GM19455 (cell line): Measurements from ENCODE around the gene SCOC.

Experiments used
- ATAC-seq: cut with Tn5 transposase; IDR thresholded peaks from one replicate; pipeline ENCODE4 v1.9.1; 2021; ENCODE audit not compliant: unreplicated experiment

The SCOC gene

DNA sequence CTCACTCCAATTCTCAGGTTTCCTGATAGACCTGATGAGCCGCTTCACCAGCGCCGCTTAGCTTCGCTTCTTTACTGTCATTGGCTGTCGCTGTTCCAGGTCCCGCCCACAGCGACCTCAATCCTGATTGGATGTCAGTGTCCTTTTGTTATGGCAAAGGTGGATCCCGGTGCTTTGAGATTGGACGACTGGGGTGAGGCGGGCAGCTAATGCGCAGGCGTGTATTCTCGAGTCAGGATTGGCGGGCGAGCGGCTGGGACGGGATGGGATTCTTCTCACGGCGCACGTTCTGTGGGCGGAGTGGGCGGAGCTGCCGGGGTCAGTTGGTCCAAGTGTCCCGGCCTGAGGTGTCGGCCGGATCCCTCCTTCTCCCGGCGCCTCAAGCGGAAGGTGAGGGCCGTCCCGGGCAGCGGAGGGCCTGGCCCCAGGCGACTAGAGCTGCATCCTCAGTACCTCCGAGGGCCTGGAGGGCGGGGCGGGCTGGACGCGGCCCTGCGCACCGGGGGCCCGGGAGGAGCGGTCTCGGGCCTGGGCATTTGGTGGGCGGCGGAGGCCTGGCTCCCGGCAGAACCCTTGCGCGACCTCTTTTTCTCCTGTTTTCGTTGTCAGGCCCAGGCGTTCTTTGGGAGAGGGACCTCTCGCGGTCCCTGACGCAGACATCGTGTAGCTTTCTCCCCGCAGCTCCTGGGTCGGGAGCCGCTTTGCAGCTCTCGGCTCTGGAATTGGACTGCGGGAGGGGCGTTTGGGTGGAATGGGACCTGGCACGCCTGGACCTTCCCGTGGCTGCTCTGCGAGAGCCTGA is at the start of gene SCOC:
Gene SCOC (plus strand): TSS at position 319 of the 802 bp plus-strand sequence. CDS start 5,525 bp downstream, outside the sequence.
- peak; percentile 98 for ATAC-seq

DNA sequence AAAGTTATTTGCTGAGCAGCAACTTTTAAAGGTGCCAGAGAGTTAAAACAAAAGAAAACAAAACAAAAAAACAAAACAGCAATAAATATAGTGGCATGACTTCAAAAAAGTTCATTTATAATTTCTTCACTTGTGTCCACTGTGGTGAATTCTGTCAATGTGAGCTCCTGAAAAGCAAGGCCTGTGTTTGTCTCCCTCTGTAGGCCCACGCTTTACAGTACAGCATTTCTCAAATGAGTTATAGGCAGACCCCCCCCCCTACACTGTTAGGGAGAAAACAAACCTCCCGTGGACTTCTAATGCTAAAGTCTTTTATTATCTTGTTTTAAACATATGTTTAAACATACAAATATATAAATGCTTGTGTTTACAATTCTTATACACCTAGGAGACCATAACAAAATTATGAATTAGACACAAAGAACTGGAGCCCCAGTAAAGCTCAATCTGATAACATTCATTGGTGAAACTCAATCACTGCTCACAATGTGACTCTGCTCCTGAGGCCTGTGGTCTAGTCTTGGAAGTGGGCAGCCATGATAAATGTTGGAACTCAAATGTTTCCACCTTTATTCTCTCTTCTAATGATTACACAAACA is 47.0 kb upstream of the SCOC start:
- no peak for ATAC-seq

DNA sequence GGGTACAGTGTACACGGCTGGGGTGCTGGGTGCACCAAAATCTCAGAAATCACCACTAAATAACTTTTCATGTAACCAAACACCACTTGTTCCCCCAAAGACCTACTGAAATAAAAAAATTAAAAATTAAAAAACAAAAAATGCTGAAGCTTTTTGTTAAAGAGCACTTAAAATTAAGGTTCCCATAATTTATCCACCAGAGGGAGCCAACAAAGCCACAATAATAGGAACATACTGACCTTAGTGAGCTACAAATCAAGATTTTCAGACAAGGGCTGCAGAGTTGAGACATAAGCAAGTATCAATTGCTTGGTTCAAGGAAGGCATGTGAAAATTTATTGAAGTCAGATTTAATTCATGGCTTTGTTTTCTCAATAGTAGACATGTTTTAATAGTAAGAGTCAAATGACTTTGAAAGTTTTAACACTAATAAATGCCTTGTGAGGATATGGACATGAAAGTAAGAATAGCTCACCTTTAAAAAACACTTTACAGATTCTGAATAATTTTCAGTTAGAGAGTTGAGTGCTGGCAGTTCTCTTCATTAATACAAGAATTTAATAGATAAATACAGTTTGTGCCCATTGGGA is 43.0 kb upstream of the SCOC start:
- no peak for ATAC-seq

DNA sequence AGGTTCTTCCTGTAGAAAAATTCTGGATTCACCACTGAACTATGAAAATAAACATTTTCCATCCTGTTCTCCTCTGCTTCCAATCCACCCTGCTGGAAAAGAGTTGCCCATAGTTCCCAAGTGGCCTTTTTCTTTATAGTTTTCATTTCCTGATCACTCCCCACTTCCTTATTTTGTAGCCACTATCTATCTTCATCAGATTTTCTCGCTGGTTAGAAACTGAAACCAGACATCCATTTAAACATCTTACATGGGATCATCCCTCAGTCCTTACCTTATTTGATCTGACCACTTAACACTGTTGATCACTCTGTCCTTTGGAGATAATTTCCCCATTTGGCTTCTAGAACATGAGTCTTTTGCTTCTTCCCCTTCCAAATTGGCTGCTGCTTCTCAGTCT is 42.2 kb upstream of the SCOC start:
- ATAC-seq: no peak

DNA sequence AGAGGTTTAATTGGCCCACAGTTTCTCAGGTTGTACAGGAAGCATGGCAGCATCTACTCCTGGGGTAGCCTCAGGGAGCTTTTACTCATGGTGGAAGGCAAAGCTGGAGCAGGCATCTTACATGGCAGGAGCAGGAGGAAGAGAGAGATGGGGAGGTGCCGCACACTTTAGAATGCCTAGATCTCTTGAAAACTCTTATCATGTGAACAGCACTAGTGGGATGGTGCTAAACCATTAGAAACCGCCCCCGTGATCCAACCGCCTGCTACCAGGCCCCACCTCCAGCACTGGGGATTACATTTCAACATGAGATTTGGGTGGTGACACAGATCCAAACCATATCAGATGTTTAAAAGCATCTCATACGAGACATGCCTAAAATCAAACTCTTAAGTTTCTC is 41.6 kb upstream of the SCOC start:
- ATAC-seq: no peak

DNA sequence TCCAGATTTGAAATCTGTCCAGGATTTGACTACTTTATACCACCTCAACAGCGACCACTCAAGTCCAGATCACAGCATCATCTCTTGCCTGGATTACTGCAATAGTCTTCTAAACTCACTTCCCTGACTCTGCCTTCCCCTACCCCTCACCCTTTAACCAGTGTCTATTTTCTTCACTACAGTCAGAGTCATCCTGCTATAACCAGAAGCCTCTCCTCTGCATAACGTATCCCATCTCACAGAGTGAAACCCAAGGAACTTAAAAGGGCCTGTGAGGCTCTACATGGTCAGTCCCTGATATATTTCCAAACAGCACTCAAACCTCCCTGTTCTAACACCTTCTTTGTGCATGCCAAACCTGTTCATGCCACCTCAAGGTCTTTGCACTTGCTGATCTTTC is 40.7 kb upstream of the SCOC start:
- ATAC-seq: no peak

DNA sequence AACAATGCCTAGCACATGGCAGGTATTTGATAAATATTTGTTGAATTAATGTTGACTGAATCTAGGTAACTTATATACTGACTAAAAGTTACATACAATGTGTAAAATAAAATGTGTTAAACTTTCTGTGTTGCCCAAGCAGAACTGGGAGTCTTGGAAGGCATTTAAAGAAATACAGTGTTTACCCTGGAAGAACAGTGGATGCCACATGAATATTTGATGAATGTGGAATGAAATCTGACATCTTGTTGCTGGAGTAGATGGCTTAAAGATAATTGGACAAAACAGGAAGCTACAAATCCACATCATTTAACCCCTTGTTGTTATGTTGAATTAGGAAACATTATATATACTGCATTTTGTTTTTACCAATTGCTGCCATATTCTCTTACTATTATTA is 39.9 kb upstream of the SCOC start:
- ATAC-seq: no peak

DNA sequence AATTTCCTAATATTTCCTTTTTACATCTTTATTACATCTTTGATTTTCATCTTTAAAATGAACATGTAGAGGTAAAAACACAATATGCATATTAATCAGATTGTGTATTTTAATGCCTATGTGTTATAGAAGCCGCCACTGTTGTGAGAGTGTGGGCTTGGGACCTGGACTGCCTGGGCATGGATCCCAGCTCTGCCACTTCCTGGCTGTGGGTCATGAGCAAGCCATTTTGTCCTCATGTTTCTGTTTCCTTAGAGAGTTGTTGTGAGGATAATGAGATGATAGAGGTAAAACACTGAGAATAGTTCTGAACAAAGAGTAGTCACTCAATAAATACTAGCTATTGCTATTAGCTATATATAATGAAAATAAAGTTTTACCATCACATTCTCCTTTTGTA is 38.4 kb upstream of the SCOC start:
- no peak for ATAC-seq

DNA sequence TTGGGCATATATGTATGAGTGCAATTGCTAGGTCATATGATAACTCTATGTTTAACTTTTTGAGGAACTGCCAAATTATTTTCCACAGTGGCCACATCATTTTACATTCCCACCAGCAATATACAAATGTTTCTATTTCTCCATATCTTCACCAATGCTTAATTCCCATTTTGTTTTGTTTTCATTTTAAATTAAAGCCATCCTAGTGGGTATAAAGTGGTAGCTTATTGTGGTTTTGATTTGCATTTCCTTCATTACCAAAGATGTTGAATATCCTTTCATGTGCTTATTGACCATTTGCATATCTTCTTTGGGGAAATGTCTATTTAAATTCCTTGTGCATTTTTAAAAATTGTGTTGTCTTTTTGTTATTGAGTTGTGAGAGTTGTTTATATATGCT is 36.7 kb upstream of the SCOC start:
- no peak for ATAC-seq

DNA sequence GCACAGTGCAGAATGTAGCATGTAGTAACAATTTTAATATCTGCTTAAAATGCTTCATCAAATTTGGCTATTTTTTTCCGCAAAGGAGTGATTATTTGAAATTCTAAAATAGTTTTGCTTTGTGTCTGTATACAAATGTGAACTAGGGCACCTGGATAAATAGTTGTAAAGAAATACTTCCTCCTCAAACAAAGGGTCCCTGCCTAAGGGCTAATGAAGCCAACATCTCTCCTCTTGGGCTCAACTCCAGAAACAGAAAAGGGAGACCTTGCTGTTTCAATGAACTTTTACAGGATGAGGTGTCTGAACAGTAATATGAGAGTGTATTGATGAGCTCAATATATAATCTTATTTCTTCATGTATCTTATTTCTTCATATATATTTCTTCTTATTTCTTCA is 30.8 kb upstream of the SCOC start:
- no peak for ATAC-seq

DNA sequence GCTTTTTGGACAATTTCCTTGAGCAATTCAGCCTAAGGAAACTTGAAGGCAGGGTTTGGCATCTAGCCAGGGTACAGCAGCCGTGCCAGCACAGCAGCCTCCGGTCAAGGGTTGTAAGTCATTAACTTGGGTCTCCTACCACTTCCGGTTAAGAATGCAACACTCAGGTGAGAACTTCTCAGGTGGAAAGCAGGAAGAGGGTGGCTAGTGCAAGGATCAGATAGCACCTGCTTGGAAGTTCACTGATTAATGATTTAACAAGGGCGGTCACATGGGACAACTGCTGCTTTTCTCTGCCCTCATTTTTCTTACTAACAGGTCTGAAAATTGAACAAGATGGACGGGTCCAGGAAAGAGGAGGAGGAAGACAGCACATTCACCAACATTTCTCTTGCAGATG is 30.1 kb upstream of the SCOC start:
- no peak for ATAC-seq

DNA sequence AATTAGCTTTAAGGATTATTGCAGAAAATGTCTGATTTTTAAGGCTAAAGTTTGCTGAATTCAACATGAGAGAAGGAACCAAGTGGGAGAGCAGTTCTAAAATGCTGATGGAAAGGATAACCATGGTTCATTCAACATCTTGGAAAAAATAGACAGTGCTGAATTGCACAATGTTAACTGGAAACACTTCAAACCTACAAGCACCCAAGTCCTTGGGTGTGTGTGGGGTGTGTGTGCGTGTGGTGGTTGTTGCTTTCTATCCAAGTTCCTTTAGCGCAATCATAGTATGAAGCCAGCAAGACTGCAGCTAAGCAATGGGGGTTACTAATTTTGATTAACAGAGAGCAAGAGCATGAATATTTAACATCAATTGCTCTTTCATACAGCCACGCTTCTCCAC is 29.3 kb upstream of the SCOC start:
- ATAC-seq: no peak

DNA sequence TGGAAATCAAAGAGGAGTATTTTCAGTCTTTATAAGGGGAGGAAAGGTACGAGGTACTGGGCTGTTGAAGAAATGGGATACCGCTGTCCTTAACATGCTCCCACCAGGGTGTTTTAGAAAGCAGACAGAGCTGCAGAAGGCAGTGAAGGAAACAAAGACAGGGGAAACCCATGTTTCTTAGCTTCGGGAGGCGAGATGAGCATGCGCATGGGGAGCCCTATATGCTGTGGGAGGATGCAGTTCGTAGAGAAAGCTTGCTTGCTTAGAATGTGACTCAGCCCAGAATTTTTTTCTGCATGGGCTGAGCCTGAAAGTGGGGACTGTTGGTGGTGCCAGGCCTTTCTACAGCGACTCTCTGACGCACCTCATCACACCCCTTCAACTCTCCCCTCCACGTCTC is 28.8 kb upstream of the SCOC start:
- no peak for ATAC-seq

DNA sequence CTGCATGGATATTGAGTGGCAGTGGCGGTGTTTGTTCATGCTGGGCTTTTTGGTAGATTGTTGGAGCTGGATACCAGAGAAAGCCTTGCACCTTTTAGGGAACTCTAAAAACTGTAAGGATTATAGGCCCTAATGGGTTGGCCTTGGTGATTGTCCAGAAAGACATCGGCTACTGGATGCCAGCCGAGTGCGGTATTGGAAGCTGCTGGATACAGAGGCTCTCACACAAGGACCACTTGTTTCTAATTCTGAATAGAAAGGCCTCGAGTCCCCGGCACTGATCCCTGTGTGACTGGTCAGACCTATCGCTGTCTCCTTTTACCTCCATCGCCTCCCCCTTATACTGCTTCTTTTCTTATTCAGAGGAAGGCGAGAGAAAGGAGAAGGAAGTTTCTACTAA is 27.3 kb upstream of the SCOC start:
- ATAC-seq: no peak

DNA sequence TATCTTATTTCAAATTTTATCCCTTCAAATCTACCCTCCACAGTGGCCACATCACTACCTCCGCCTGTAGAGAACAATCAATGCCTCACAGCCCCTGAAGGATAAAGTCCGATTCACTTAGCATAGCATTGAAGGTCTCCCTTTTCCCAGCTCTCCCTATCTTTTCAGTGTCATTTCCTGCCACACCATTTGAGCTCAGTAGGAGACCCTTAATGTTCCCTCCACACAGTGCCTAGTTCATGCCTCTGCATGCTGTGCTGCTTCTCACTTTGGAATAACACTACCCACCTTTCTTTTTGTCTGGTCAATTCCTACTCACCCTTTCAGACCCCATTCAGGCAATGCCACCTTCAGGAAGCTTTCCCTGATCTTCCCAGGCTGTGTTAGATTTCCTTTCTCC is 23.6 kb upstream of the SCOC start:
- ATAC-seq: no peak

DNA sequence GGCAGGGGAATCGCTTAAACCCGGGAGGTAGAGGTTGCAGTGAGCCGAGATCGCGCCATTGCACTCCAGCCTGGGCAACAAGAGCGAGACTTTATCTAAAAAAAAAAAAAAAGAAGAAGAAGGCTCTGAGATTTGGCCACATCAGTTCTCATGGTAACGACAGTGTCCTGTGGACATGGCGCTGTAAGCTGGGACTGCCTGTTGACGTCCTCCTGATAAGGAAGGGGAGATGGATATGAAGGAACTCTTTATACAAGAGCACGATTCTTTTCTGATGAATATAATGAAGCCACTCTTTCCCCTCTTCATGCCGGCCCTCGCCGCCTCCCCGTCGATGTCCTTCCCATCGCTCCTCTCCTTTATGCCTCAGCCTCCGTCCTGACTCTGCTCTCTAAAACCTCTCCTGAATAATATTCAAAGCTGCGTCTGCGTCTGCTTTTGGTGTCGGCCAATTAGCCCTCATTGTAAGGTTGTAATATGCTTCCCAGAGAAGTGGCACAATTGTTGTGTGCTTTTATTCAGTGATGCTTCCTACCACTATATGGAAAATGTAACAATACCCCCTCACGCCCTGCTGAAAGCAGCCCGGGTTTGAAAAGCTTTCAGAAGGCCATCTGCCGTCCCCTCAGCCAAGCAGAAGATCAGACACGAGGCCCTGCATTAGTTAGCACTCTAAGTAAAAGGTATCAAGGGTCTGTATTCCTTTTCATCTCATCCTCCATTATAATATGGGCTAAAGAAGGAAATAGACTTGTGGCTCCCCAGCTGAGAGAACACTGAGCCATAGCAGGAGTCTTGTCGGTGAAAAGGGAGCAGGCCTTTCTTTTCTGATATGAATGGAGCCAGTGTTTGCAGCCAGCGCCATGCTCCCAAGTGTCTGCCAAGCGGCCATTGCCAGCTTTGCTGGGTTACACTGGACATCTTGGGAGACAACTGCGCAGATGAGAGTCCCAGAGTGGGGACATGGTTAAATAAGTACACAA is 22.1 kb upstream of the SCOC start:
- ATAC-seq: no peak

DNA sequence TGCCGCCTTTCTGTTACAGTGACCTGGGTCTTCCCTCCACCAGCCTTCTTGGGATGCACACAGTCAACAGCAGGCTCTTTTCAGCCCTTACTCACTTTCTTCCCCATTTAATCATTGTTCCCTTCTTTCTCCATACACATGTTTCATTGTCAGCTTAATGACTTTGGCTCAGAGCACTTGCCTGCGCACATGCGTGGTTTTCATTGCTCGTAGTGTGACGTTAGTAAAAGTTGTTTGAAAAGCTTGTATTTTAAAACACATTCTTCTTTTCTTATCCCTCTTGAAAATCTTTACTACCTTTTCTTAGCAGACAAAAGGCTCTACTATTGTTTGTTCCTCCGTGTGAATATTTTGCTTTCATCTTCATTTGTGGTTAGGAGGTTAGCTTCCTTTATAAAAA is 19.7 kb upstream of the SCOC start:
- ATAC-seq: no peak

DNA sequence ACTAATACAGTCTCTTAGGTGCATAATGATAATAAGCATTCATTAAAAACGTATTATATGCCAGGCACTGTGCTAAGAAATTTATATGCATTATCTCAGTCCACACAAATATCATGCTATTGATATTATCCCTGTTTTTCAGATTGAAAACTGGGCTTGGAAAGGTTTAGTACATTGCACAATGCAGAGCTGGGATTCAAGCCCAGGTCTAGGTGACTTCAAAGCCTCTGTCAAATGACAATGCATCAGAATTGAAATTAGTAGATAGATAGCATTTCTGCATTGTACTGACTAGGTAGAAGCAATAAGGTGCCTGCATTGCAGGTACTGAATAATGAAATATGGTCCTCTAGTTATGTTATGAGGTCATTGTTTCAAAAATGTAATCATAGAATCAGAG is 18.2 kb upstream of the SCOC start:
- ATAC-seq: no peak

DNA sequence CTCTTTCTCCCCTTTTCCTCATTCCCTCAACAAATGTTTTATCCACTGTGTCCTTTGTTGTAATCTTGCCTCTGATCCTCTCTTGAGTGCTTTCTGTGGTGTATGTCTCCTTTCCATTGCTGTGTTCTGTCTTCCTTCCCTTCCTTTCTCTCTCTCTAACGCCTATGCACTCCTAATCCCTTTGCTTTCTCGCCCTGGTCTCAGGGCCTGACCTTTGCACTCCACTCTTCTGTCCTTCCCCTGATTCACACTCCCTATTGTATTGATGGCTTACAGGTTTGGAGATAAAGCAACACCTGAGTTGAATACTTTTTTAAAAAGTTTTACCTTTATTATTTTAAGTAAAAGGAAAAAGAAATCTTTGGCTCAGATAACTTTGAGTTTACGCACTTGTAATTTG is 15.6 kb upstream of the SCOC start:
- no peak for ATAC-seq

DNA sequence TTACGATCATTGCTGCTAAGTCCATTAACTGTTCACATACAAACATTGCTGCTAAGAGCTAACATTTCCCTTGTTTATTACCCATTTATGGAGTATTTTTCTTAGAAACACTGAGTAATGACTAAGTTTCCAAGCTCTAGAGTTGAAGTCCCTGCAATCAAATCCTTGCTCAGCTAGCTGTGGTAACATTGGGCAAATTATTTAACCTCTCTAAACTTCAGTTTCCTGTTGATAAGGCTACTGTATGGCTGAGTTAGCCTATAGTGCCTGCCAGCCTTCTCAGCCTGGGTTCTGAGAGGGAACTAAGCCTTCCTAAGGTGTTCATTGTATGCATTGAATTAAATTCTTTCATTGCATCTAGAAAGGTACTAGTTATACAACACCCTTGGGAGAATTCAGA is 15.2 kb upstream of the SCOC start:
- ATAC-seq: no peak
